ENCODE measurements around the gene CDX1. TPM values are rescaled to one million over a fixed set of nuclear protein-coding genes. Genes with fewer than 3 reads are reported as not detected.
A peak's percentile ranks its signal among the peaks of the same experiment; 100 is the strongest.

The CDX1 gene
- total RNA-seq, 2 experiments from 2014 or later: not detected

DNA sequence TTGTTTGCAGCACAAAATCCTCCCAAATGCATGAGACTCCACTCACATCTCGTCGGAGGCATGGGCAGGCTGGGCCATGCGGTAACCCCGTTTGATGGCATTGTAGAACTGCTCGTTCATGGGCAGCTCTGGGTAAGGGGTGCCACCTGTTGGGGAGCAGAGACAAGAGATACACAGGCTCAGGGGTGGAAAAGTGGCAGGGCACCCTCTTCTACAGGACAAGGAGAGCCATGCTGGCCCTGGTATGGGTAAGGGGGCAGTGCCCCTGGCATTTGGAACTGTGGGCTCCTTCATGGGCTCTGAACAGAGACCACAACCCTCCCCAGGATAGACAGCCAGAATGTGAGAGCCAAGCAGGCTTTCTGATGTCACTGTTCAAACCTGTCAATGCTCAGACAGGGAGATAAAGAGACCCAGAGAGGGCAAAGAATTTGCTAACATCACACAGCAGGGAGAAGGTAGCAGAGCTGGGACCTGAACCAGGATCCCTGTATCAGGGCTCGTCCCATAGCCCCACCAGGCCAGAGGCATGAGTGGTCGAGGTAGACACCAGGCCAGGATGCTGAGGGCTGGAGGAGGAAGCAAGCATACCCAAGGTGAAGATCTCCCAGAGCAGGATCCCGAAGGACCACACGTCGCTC is 47.0 kb upstream of the CDX1 start:
- DNase-seq (peak in 1 of 14 experiments; percentile 28), ATAC-seq (ENCODE audit: poor library complexity) (no peak)
- intact Hi-C loops (cut with DNase I, micrococcal nuclease): no loop called here
- Histone ChIP-seq H3K36me3 (ENCODE audit: insufficient read depth, low read length) (no peaks in the 10 kb centered on the region), H3K27ac (ENCODE audit: low read depth in 1 of 2, low read length in 2 of 2) (no peak overlapping the region), H3K4me3 (ENCODE audit: low read length) (no peak overlapping the region), H3K9me3 (ENCODE audit: control insufficient read depth in 1 of 2, insufficient read depth in 1 of 2, low read length in 2 of 2) (no peaks in the 10 kb centered on the region), H3K27me3 (ENCODE audit: control insufficient read depth in 1 of 2, insufficient read depth in 2 of 2, low read length in 2 of 2) (no peaks in the 10 kb centered on the region), H3K4me1 (ENCODE audit: insufficient read depth, low read length) (no peaks in the 10 kb centered on the region)
- ChIA-PET CTCF (no interaction called here), POLR2A (no interaction called here)
- TF ChIP-seq, protein P1, sequence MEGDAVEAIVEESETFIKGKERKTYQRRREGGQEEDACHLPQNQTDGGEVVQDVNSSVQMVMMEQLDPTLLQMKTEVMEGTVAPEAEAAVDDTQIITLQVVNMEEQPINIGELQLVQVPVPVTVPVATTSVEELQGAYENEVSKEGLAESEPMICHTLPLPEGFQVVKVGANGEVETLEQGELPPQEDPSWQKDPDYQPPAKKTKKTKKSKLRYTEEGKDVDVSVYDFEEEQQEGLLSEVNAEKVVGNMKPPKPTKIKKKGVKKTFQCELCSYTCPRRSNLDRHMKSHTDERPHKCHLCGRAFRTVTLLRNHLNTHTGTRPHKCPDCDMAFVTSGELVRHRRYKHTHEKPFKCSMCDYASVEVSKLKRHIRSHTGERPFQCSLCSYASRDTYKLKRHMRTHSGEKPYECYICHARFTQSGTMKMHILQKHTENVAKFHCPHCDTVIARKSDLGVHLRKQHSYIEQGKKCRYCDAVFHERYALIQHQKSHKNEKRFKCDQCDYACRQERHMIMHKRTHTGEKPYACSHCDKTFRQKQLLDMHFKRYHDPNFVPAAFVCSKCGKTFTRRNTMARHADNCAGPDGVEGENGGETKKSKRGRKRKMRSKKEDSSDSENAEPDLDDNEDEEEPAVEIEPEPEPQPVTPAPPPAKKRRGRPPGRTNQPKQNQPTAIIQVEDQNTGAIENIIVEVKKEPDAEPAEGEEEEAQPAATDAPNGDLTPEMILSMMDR (IDR thresholded peaks at IDR 0.05): no peak
- H3K36me3 Mint-ChIP-seq (ENCODE audit: low read depth): no peaks in the 10 kb centered on the region
- H3K4me1 Mint-ChIP-seq (ENCODE audit: low read depth): no peaks in the 10 kb centered on the region
- no peak overlapping the region for H3K4me3 Mint-ChIP-seq
- H3K27ac Mint-ChIP-seq: no peak overlapping the region
- no peaks in the 10 kb centered on the region for H3K27me3 Mint-ChIP-seq
- H3K9me3 Mint-ChIP-seq: no peaks in the 10 kb centered on the region

DNA sequence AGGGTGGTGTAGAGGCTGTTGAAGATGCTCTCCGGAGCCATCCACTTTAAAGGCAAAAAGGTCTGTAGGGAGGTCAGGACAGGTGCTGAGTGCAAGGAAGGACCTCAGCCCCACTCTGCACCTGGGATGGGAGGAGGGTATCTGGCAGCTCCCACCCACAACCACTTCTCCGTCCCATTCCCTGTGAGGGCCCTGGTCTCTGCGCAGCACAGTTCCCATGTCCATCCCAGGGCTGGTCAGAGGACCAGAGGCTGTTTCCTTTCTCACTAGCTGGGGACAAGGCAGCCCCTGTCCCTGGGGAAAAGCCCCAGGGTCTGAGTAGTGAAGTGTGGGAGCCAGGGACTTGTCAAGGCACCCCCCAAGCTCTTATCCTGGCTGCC is 46.5 kb upstream of the CDX1 start:
- Mint-ChIP-seq H3K4me3 (no peak overlapping the region), H3K27ac (no peak overlapping the region), H3K27me3 (no peaks in the 10 kb centered on the region), H3K36me3 (ENCODE audit: low read depth) (no peaks in the 10 kb centered on the region), H3K4me1 (ENCODE audit: low read depth) (no peaks in the 10 kb centered on the region), H3K9me3 (no peaks in the 10 kb centered on the region)
- Histone ChIP-seq H3K4me3 (ENCODE audit: low read length) (no peak overlapping the region), H3K4me1 (ENCODE audit: insufficient read depth, low read length) (no peaks in the 10 kb centered on the region), H3K9me3 (ENCODE audit: control insufficient read depth in 1 of 2, insufficient read depth in 1 of 2, low read length in 2 of 2) (no peaks in the 10 kb centered on the region), H3K27ac (ENCODE audit: low read depth in 1 of 2, low read length in 2 of 2) (no peak overlapping the region), H3K36me3 (ENCODE audit: insufficient read depth, low read length) (no peaks in the 10 kb centered on the region), H3K27me3 (ENCODE audit: control insufficient read depth in 1 of 2, insufficient read depth in 2 of 2, low read length in 2 of 2) (no peaks in the 10 kb centered on the region)
- peak in 1 of 14 experiments; percentile 23 for DNase-seq
- intact Hi-C loops (cut with DNase I, micrococcal nuclease): no loop called here
- no peak for ATAC-seq (ENCODE audit: poor library complexity)
- ChIA-PET CTCF (no interaction called here), POLR2A (no interaction called here)
- TF ChIP-seq, protein P1 (IDR thresholded peaks at IDR 0.05): no peak

DNA sequence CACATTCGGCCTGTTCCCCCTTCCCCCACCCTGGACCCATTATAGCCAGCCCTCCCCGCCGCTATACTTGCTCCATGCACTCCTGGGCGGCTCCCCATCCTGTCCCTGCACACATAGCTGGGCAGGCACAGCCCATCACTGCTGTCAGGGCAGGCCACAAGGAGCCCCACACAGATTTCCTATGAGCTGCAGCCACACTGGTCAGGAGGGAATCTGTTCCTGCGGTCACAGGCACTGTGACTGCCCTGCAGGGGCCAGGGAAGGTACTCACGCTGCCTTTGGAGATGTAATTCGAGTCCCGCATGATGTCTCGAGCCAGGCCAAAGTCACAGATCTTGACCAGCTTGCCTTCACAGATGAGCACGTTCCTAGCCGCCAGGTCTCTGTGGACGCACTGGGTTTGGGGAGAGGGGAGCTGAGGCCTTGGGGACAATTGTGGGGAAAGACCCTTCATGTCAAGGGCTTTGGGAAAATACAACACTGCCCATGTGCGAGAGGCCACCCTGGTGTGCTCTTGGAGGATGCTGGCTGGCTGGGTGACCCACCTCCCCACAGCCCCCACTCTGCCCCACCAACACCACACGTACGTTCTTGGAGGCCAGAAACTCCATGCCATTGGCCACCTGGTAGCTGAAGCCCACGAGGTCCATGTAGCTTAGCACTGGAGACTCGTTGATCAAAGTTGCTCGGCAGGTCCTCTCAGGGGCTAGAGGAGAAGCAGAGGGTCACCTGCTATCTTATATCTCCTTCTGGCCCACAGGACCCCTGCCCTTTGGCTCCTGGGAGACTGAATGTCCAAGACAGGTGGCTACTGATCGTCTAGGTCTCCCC is 45.7 kb upstream of the CDX1 start:
- CTCF ChIA-PET: no interaction called here
- ATAC-seq (ENCODE audit: poor library complexity) (no peak), DNase-seq (peak in 1 of 14 experiments; percentile 24)
- no peak overlapping the region for H3K4me3 Mint-ChIP-seq
- Histone ChIP-seq H3K27ac (ENCODE audit: low read depth in 1 of 2, low read length in 2 of 2) (no peak overlapping the region), H3K4me3 (ENCODE audit: low read length) (no peak overlapping the region), H3K9me3 (ENCODE audit: control insufficient read depth in 1 of 2, insufficient read depth in 1 of 2, low read length in 2 of 2) (no peaks in the 10 kb centered on the region), H3K4me1 (ENCODE audit: insufficient read depth, low read length) (no peaks in the 10 kb centered on the region), H3K36me3 (ENCODE audit: insufficient read depth, low read length) (no peaks in the 10 kb centered on the region), H3K27me3 (ENCODE audit: control insufficient read depth in 1 of 2, insufficient read depth in 2 of 2, low read length in 2 of 2) (no peaks in the 10 kb centered on the region)
- POLR2A ChIA-PET: no interaction called here
- no peak overlapping the region for H3K27ac Mint-ChIP-seq
- intact Hi-C loops (cut with DNase I, micrococcal nuclease): no loop called here
- H3K4me1 Mint-ChIP-seq (ENCODE audit: low read depth): no peaks in the 10 kb centered on the region
- H3K9me3 Mint-ChIP-seq: no peaks in the 10 kb centered on the region
- TF ChIP-seq, protein P1 (IDR thresholded peaks at IDR 0.05): no peak
- no peaks in the 10 kb centered on the region for H3K27me3 Mint-ChIP-seq
- H3K36me3 Mint-ChIP-seq (ENCODE audit: low read depth): no peaks in the 10 kb centered on the region
